ENCODE results near the gene CDH4. TPM values are rescaled to one million over a fixed set of nuclear protein-coding genes. Genes with fewer than 3 reads are reported as not detected.

The CDH4 gene
- total and polyA plus RNA-seq, 10 donors: 0.30 to 20.1 (median 7.7) TPM

- peaks cover 0 to 23% (median 0%) of the 10 kb centered on the region in 7 donors for H3K27me3 ChIP-seq (replicated peaks in 1 of 7)
- H3K36me3 ChIP-seq: no peaks in the 10 kb centered on the region
- no peak overlapping the region for H3K4me3 ChIP-seq
- 86 to 93% (median 92%) methylated on average over 15 to 22 of the region's 22 CpGs for WGBS, 5 donors
- H3K27ac ChIP-seq: no peak overlapping the region
- peak; percentile 73 for DNase-seq
- H3K4me1 ChIP-seq: peaks cover 2 to 14% (median 10%) of the 10 kb centered on the region in 6 donors
- TF ChIP-seq CTCF (IDR thresholded peaks at IDR 0.05 in 8 of 11, conservative IDR thresholded peaks at IDR 0.05 in 3 of 11): no peak
- TF ChIP-seq POLR2A (IDR thresholded peaks at IDR 0.05): no peak
- no peak for TF ChIP-seq POLR2AphosphoS5 (IDR thresholded peaks at IDR 0.05)
- H3K9me3 ChIP-seq: no peaks in the 10 kb centered on the region
- intact Hi-C loops (cut with DNase I; ENCODE audit: low total_unique reads): no loop called here
These were observed 643.0 kb downstream of the CDH4 start for GRCh38 chr20:61895016-61895415.

DNA sequence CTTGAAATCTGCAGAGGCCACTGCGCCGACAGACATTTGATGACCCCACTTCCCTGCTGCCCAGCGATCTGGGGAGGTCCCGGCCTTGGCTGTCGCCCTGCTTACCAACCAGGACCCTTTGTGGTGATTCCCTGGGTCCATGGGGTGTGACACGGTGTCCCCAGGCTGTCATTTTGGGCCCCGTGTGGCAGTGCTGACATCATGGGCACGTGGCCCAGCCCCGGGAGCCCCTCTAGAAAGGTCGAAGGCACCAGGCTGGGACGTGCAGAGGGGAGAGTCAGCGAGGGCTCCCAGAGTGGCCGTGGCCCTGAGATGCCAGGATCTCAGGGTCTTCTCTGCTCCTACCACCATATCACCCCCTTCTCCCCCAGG is 643.6 kb downstream of the CDH4 start:
- H3K27me3 ChIP-seq (replicated peaks in 1 of 7): peaks cover 0 to 30% (median 0%) of the 10 kb centered on the region in 7 donors
- intact Hi-C loops (cut with DNase I; ENCODE audit: low total_unique reads): no loop called here
- H3K27ac ChIP-seq: peak overlapping the region in 1 of 8 donors; percentile 28
- no peaks in the 10 kb centered on the region for H3K36me3 ChIP-seq
- H3K4me1 ChIP-seq: peaks cover 2 to 14% (median 10%) of the 10 kb centered on the region in 6 donors
- TF ChIP-seq CTCF (IDR thresholded peaks at IDR 0.05 in 8 of 11, conservative IDR thresholded peaks at IDR 0.05 in 3 of 11) (no peak), POLR2A (IDR thresholded peaks at IDR 0.05) (no peak), POLR2AphosphoS5 (IDR thresholded peaks at IDR 0.05) (no peak)
- DNase-seq: peak; percentile 50
- no peaks in the 10 kb centered on the region for H3K9me3 ChIP-seq
- WGBS, 5 donors: 50 to 83% (median 77%) methylated on average over 2 to 13 of the region's 13 CpGs
- H3K4me3 ChIP-seq: no peak overlapping the region

DNA sequence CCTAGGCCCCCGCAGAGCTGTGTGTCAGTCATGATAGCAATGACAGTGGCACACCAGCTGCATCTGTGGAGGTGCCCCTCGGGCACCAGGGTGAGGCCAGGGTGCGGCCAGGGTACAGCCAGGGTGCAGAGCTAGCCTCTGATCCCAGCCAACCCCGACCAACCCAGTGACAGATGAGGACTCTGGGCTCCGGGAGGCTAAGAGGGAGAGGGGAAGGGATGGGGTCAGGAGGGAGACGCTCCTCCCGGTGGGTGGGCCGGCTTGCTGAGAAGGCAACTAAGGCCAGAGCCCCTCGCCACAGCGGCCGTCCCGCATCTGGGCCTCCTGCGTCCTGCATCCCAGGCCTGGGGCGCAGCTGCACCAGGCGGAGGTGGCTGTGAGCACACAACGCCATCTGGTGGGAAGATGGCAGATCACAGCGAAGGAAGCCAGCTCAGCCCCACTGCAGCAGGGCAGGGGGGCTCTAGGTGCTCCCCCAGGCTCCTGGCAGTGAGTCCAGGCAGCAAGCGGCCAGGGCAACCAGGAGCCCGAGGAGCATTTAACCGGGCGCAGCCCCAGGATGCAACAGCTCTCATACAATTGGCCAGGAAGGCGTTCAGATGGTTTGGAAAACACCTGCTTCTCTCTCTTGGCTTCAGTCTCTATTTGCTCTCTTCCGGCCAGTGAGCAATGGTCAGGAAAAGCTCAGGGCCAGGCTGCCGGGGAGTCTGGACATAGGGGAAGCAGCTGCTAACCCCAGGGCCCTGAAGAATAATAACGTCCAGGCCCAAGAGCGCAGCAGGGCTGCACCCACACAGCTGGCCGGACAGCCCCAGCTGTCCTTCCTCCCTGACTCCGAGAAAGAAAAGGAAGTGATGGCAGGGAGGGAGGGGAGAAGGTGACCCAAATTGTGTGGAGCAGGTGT is 644.2 kb downstream of the CDH4 start:
- H3K4me3 ChIP-seq: no peak overlapping the region
- H3K27me3 ChIP-seq (replicated peaks in 1 of 7): peaks cover 0 to 31% (median 0%) of the 10 kb centered on the region in 7 donors
- H3K9me3 ChIP-seq: no peaks in the 10 kb centered on the region
- H3K27ac ChIP-seq: peak overlapping the region in 4 of 8 donors; percentile 5 to 48 (median 20)
- H3K36me3 ChIP-seq: no peaks in the 10 kb centered on the region
- intact Hi-C loops (cut with DNase I; ENCODE audit: low total_unique reads): no loop called here
- peak; percentile 79 for DNase-seq
- peaks cover 2 to 14% (median 10%) of the 10 kb centered on the region in 6 donors for H3K4me1 ChIP-seq
- TF ChIP-seq POLR2AphosphoS5 (IDR thresholded peaks at IDR 0.05): peak; percentile 60 to 87 (median 81)
- TF ChIP-seq POLR2A (IDR thresholded peaks at IDR 0.05): no peak
- TF ChIP-seq CTCF (IDR thresholded peaks at IDR 0.05 in 8 of 11, conservative IDR thresholded peaks at IDR 0.05 in 3 of 11): peak in 9 of 11 experiments; percentile 54 to 83 (median 64)
- 20 to 59% (median 37%) methylated on average over 8 to 28 of the region's 28 CpGs for WGBS, 5 donors
